GM12878 (cell line): ENCODE data around the gene MPC1. TPM values are rescaled to one million over a fixed set of nuclear protein-coding genes. Genes with fewer than 3 reads are reported as not detected.

Experiments used
- ATF2 ChIP-seq: IDR thresholded peaks from 2 replicates; pipeline ENCODE4 v1.6.1; 2012; ENCODE audit warnings: low read length, inconsistent platforms
- CHD4 ChIP-seq: fragments of 200-600 bp; sonication (generic); IDR thresholded peaks from 2 replicates; pipeline ENCODE4 v1.6.1; 2016; ENCODE audit warnings: mild to moderate bottlenecking
- DPF2 ChIP-seq: fragments of 450-650 bp; IDR thresholded peaks from 2 replicates; pipeline ENCODE4 v1.6.1; 2017; ENCODE audit warnings: mild to moderate bottlenecking
- IKZF1 ChIP-seq: fragments of 450-650 bp; conservative IDR thresholded peaks from 2 replicates; pipeline ENCODE4 v1.6.1; 2017; ENCODE audit warnings: antibody characterized with exemption, mild to moderate bottlenecking
- MEF2A ChIP-seq: IDR thresholded peaks from 2 replicates; pipeline ENCODE4 v1.6.1; 2011; ENCODE audit warnings: low read depth, mild to moderate bottlenecking, low read length, moderate library complexity; ENCODE audit not compliant: insufficient read depth
- NR2F1 ChIP-seq: fragments of 450-650 bp; conservative IDR thresholded peaks from 2 replicates; pipeline ENCODE4 v1.6.1; 2017; ENCODE audit warnings: mild to moderate bottlenecking
- POLR2A ChIP-seq: IDR thresholded peaks from 2 replicates; pipeline ENCODE4 v1.6.1; 2011; ENCODE audit warnings: low read depth, mild to moderate bottlenecking, low read length
- POU2F2 ChIP-seq: IDR thresholded peaks from 3 replicates; pipeline ENCODE4 v1.6.1; 2011; ENCODE audit warnings: low read depth, mild to moderate bottlenecking, low read length, borderline replicate concordance
- RB1 ChIP-seq: fragments of 450-650 bp; formaldehyde crosslinking; IDR thresholded peaks from 2 replicates; pipeline ENCODE4 v1.6.1; 2017; ENCODE audit warnings: mild to moderate bottlenecking, borderline replicate concordance
- TCF7 ChIP-seq: IDR thresholded peaks from 2 replicates; pipeline ENCODE4 v1.6.1; 2014; ENCODE audit warnings: antibody characterized with exemption, borderline replicate concordance
- ZNF384 ChIP-seq: IDR thresholded peaks from 2 replicates; pipeline ENCODE4 v1.6.1; 2012; ENCODE audit warnings: low read depth, mild to moderate bottlenecking, low read length, improper control_type of control experiment, borderline replicate concordance
- ZNF592 ChIP-seq: fragments of 450-650 bp; IDR thresholded peaks from 2 replicates; pipeline ENCODE4 v1.6.1; 2017; ENCODE audit warnings: mild to moderate bottlenecking, moderate library complexity
- polyA plus RNA-seq, 11 experiments: library from polyadenylated mRNA; depleted of rRNA in 4 of 11; unstranded in 6 of 11; stranded (reverse) in 5 of 11; fragments of >200 nt; fragmentation: Nextera tagmentation in 4 of 11; fragmentation: Illumina TruSeq in 1 of 11; extraction: Ambion mirVana in 4 of 11; extraction: Trizol in 1 of 11; gene quantifications; 1 replicate in 1 of 11; 2 replicates in 10 of 11; pipeline versions ENCODE4 v1.2.1 to v1.2.3, GENCODE V29; 2011 to 2016; ENCODE audit warnings: inconsistent platforms in 2 of 11, missing spikeins in 2 of 11, low read depth in 1 of 11
- total RNA-seq, 4 experiments: library from RNA; depleted of rRNA in 3 of 4; stranded (reverse); fragments of >200 nt in 3 of 4; fragmentation: Illumina TruSeq in 1 of 4; extraction: Trizol in 1 of 4; gene quantifications; 2 replicates each; pipeline versions ENCODE4 v1.2.1 to v1.2.3, GENCODE V29; 2013 to 2021

Gene MPC1
- total and polyA plus RNA-seq, 10 of the 15 experiments (the other 5 are each of a cell fraction or from before 2014, with no cell fraction given): 53.2 to 177 (median 78.8) TPM

- TF ChIP-seq ATF2 (peak; percentile 86), CHD4 (no peak), TCF7 (no peak), POU2F2 (no peak), POLR2A (no peak), DPF2 (peak; percentile 46; the same call in 1 of the 2 replicates), ZNF592 (peak; percentile 64; the same call in 1 of the 2 replicates), IKZF1 (peak; percentile 54), NR2F1 (0 out of 2 replicates have a peak, but pooled peaks have one; percentile 15), MEF2A (peak; percentile 75), ZNF384 (peak; percentile 42; the same call in 1 of the 2 replicates), RB1 (0 out of 2 replicates have a peak, but pooled peaks have one; percentile 52)
Measured at GRCh38 chr6:166335378-166336302, 47.1 kb downstream of the MPC1 start (continued).
